ENCODE measurements around the gene ESRRG. TPM values are rescaled to one million over a fixed set of nuclear protein-coding genes. Genes with fewer than 3 reads are reported as not detected.

Gene ESRRG
- total and polyA plus RNA-seq, 3 donors from 2014 or later: 0.93 to 2.2 (median 1.6) TPM

DNA sequence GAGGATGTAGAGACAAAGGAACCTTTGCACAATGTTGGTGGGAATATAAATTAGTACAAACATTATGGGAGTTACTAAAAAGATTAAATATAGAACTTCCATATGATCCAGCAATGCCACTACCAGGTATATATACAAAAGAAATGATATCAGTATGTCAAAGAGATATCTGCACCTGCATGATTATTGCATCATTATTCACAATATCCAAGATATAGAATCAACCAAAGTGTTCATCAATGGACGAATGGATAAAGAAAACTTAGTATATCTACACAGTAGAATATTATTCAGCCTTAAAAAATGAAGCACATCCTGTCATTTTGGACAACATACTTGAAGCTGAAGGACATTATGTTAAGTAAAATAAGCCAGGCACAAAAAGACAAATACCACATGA is 238.2 kb downstream of the ESRRG start:
- Histone ChIP-seq H3K9me3 (no peaks in the 10 kb centered on the region), H3K27me3 (no peaks in the 10 kb centered on the region), H3K4me1 (no peaks in the 10 kb centered on the region), H3K27ac (no peak overlapping the region), H3K4me3 (no peak overlapping the region), H3K36me3 (ENCODE audit: low read depth, missing control alignments) (no peaks in the 10 kb centered on the region)
- DNase-seq: no peak
- TF ChIP-seq POLR2A (IDR thresholded peaks at IDR 0.05): no peak
- TF ChIP-seq, protein P1, sequence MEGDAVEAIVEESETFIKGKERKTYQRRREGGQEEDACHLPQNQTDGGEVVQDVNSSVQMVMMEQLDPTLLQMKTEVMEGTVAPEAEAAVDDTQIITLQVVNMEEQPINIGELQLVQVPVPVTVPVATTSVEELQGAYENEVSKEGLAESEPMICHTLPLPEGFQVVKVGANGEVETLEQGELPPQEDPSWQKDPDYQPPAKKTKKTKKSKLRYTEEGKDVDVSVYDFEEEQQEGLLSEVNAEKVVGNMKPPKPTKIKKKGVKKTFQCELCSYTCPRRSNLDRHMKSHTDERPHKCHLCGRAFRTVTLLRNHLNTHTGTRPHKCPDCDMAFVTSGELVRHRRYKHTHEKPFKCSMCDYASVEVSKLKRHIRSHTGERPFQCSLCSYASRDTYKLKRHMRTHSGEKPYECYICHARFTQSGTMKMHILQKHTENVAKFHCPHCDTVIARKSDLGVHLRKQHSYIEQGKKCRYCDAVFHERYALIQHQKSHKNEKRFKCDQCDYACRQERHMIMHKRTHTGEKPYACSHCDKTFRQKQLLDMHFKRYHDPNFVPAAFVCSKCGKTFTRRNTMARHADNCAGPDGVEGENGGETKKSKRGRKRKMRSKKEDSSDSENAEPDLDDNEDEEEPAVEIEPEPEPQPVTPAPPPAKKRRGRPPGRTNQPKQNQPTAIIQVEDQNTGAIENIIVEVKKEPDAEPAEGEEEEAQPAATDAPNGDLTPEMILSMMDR (IDR thresholded peaks at IDR 0.05): no peak
- intact Hi-C loops (cut with DNase I; ENCODE audit: low total_unique reads): no loop called here
- WGBS, 2 donors: 65 to 85% methylated on average over 1 of the region's 1 CpG

DNA sequence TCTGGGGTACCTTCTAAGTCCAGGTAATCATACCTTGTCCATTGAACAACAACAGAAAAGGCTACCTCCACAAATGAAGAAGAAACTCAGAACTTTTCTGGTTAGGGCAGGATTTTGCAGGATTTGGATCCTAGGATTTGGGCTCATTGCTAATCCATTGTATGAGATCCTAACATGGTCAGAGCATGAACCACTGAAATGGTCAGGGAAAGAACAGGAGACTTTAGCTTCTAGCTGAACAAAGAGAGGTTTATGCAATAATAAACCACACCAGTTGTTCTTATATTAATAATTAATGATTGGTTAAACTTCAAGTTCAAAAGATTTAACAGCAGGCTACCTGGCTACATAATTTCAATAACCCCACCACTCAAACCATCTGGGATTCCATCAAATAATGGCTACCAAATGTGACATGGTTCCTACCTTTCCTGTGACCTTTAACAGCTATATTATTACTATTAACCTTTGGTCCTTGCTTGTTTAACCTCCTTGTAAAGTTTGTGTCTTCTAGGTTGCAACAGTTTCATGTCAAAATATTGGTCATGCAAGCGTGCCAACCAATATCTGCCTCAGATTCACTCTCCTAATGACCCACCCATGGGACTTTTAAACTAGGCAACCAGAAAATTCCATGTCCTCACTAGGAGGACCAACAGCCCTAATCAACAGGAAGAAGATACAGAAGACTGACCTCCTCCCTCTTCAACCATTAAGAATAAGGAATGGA is 239.4 kb downstream of the ESRRG start:
- no peak for DNase-seq
- H3K4me3 ChIP-seq: no peak overlapping the region
- no peak overlapping the region for H3K27ac ChIP-seq
- WGBS, 2 donors: 81 to 87% methylated on average over 1 of the region's 1 CpG
- TF ChIP-seq, protein P1 (IDR thresholded peaks at IDR 0.05): no peak
- no peak for TF ChIP-seq POLR2A (IDR thresholded peaks at IDR 0.05)
- no peaks in the 10 kb centered on the region for H3K27me3 ChIP-seq
- intact Hi-C loops (cut with DNase I; ENCODE audit: low total_unique reads): no loop called here
- no peaks in the 10 kb centered on the region for H3K36me3 ChIP-seq (ENCODE audit: low read depth, missing control alignments)
- H3K4me1 ChIP-seq: no peaks in the 10 kb centered on the region
- no peaks in the 10 kb centered on the region for H3K9me3 ChIP-seq

DNA sequence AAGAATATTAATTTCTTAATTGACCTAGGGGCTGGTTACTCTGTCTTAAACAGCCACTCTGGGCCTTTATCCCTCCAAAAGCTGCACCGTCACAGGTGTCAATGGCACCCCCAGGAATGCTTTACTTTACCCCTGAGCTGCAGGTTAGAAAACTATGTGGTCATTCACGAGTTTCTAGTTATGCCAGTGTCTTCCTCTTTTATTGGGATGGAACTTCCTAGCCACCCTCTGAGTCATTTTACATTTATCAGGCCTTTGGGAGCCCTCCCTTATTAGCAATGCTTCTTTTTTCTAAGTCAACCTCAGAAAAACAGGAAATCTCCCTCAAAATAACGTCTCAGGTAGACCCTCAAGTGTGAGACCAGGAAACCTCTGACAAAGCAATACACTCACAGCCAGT is 240.6 kb downstream of the ESRRG start:
- Histone ChIP-seq H3K4me3 (no peak overlapping the region), H3K36me3 (ENCODE audit: low read depth, missing control alignments) (no peaks in the 10 kb centered on the region), H3K27ac (no peak overlapping the region), H3K27me3 (no peaks in the 10 kb centered on the region), H3K9me3 (no peaks in the 10 kb centered on the region), H3K4me1 (no peaks in the 10 kb centered on the region)
- no peak for DNase-seq
- 67 to 78% methylated on average over 3 of the region's 3 CpGs for WGBS, 2 donors
- intact Hi-C loops (cut with DNase I; ENCODE audit: low total_unique reads): no loop called here
- TF ChIP-seq, protein P1 (IDR thresholded peaks at IDR 0.05): no peak
- TF ChIP-seq POLR2A (IDR thresholded peaks at IDR 0.05): no peak

DNA sequence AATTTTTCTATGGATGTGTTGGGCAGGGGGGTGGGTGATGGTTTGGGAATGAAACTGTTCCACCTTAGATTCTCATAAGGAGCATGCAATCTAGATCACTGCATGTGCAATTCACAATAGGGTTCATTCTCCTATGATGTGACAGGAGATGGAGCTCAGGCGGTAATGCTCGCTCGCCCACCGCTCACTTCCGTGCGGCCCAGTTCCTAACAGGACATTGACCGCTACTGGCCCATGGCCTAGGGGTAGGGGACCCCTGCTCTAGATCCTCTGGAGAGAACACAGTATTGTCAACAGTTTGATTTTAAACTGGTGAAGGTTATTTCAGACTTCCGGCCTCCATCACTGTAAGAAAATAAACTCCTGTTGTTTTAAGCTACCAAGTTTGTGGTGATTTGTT is 245.0 kb downstream of the ESRRG start:
- intact Hi-C loops (cut with DNase I; ENCODE audit: low total_unique reads): no loop called here
- no peak for DNase-seq
- WGBS, 2 donors: 96 to 99% methylated on average over 8 of the region's 8 CpGs
- H3K27ac ChIP-seq: no peak overlapping the region
- H3K4me1 ChIP-seq: no peaks in the 10 kb centered on the region
- H3K9me3 ChIP-seq: no peaks in the 10 kb centered on the region
- no peak overlapping the region for H3K4me3 ChIP-seq
- H3K27me3 ChIP-seq: no peaks in the 10 kb centered on the region
- TF ChIP-seq, protein P1 (IDR thresholded peaks at IDR 0.05): no peak
- no peak for TF ChIP-seq POLR2A (IDR thresholded peaks at IDR 0.05)
- no peaks in the 10 kb centered on the region for H3K36me3 ChIP-seq (ENCODE audit: low read depth, missing control alignments)

DNA sequence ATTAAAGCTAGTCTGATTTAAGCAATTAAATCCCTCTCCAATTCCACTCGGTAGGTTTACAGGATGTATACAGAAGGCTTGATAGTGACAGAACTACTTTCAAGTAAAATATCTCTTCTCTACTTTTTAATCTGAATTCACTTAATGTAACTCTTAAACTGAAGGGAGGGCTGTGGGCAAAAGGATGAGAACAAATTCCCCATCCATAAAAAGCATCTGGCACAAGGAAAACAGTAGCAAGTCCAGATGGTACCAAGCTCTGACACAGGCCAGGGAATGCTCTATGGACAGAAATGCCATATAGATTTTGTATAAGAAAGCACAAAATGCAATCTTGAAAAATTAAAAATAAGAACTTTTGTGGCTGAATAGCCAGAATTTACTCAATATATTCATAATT is 246.9 kb downstream of the ESRRG start:
- Histone ChIP-seq H3K4me1 (no peaks in the 10 kb centered on the region), H3K9me3 (no peaks in the 10 kb centered on the region), H3K4me3 (no peak overlapping the region), H3K27ac (no peak overlapping the region), H3K27me3 (no peaks in the 10 kb centered on the region), H3K36me3 (ENCODE audit: low read depth, missing control alignments) (no peaks in the 10 kb centered on the region)
- TF ChIP-seq POLR2A (IDR thresholded peaks at IDR 0.05): no peak
- TF ChIP-seq, protein P1 (IDR thresholded peaks at IDR 0.05): no peak
- 82 to 89% methylated on average over 1 of the region's 1 CpG for WGBS, 2 donors
- DNase-seq: no peak
- intact Hi-C loops (cut with DNase I; ENCODE audit: low total_unique reads): no loop called here
